LNCAP (cell line): ENCODE data around the gene DSTYK.

Experiments used
- TF ChIP-seq, protein P1 (sequence below): fragments of 450-650 bp; IDR thresholded peaks from 2 replicates; pipeline ENCODE4 v1.5.1; 2017; ENCODE audit warnings: mild to moderate bottlenecking

DSTYK gene

DNA sequence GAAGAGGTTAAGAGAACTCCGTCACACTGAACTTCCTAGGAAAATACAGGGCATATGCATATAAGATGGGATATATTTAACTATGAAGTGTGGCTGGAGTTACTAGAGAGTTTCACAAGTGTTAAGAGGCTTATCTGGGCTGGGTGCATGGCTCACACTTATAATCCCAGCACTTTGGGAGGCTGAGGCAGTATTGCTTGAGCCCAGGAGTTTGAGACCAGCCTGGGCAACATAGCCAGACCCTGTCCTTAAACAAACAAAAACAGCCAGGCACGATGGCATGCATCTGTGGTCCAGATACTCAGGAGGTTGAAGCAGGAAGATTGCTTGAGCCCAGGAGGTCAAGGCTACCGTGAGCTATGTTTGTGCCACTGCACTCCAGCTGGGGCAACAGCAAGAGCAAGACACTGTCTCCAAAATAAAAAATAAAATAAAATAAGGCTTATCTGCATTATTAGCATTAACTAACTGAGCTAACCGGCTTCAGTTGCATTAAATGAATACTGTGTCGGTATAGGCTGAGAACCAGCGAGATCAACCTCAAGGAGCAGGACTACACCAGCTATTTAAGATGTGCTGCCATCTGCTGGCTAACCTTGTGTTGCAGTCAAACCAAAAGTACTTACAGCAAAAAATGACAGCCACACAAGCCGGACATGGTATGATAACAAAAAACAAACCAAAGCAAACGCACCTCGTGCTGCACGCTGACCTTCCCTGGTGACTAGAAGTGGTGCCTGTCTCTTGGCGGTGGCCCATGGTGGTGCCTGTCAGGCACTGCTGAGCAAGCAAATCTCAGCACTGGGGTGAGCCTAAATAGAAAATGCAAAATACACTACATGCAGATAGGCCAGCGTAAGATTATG lies 70.0 kb downstream of the DSTYK start:
- TF ChIP-seq, protein P1, sequence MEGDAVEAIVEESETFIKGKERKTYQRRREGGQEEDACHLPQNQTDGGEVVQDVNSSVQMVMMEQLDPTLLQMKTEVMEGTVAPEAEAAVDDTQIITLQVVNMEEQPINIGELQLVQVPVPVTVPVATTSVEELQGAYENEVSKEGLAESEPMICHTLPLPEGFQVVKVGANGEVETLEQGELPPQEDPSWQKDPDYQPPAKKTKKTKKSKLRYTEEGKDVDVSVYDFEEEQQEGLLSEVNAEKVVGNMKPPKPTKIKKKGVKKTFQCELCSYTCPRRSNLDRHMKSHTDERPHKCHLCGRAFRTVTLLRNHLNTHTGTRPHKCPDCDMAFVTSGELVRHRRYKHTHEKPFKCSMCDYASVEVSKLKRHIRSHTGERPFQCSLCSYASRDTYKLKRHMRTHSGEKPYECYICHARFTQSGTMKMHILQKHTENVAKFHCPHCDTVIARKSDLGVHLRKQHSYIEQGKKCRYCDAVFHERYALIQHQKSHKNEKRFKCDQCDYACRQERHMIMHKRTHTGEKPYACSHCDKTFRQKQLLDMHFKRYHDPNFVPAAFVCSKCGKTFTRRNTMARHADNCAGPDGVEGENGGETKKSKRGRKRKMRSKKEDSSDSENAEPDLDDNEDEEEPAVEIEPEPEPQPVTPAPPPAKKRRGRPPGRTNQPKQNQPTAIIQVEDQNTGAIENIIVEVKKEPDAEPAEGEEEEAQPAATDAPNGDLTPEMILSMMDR: peak; percentile 98

DNA sequence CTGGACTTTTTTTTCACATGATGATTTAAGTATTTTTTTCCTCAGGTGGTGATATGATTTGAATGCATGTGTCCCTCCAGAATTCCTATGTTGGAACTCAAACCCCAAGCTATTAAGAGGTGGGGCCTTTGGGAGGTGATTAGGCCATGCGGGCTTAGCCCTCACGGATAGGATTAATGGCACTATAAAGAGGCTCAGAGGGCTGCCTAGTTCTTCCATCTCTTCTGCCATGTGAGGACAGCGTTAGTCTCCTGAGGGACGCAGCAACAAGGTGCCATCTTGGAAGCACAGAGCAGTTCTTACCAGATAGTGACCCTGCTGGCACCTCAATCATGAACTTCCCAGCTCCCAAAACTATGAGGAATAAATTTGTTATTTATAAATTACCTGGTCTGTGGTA lies 71.4 kb downstream of the DSTYK start:
- TF ChIP-seq, protein P1: no peak

DNA sequence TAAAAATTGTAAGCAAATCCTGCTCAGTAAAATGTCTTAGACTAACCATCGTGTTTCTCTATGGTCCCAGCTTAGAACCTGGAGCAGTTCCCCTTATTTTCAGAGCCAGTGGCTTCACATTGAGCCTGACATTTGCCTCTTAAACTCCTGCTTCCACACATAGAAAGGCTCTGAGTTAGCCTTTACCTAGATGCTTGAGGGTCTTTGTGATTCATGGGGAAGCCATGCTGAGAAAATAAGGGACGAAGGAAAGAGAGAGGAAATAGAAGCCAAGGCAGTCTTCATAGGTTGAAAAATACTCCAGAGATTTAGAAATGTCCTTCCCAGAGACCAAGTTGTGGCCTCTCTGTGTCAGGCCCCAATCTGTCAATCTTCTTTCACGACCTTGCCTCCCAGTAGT lies 73.6 kb downstream of the DSTYK start:
- TF ChIP-seq, protein P1: no peak

DNA sequence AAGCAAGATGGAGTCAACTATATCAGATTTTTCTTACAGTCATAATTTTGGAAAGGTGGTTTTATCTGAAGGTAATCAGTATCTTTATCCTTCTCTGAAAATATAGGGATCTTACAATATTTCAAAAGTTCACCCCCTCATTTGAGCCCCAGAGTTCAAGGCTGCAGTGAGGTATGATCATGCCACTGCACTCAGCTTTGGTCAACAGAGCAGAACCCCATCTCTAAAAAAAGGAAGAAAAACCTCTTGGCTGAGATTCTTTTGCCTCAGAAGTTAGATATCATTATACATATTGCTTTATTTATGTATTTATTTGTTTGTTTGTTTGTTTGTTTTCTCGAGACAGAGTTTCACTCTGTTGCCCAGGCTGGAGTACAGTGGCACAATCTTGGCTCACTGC lies 78.2 kb downstream of the DSTYK start:
- TF ChIP-seq, protein P1: no peak

DNA sequence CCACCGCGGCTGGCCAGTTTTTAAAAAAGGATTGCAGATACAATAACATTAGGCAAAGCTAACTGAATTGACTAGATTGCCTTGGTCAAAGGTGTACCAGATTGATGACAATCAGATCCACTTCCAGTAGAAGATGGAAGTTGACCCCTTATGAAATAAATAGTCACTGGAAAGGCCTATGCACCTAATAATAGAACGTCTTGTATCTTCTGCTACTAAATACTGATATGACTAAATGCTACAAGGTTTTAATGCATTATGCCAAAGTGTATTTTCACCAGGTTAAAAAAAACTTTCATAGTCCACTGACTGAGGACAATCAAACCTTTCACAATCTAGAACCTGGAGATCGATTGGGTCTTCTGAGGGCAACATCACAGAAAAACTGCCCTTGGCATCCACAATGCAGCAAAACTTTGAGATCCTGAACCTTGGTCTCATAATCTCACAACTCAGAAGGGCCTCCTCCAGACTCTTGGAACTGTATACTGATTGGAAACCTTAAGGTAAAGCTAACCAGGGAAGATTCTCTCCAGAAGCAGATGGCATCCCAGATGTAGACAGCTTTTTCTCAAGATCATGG lies 82.0 kb downstream of the DSTYK start:
- TF ChIP-seq, protein P1: no peak

DNA sequence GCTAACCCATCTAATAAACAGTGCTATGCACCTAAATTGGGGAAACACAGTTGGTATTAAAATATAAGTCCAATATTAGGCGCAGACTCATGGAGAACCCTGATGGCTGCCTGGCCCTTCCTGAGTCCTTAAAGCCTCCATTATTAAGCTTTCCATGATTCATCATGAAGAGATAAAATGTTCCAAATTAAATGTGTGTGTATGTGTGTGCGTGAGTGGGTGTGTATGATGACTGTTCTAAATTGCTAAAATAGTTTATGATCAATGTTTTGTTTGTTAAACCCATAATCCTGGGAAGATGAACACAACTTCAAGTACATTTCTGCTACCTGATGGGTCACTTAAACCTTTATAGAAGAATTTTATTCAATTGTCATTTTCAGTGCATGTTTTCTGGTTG lies 83.5 kb downstream of the DSTYK start:
- TF ChIP-seq, protein P1: no peak

DNA sequence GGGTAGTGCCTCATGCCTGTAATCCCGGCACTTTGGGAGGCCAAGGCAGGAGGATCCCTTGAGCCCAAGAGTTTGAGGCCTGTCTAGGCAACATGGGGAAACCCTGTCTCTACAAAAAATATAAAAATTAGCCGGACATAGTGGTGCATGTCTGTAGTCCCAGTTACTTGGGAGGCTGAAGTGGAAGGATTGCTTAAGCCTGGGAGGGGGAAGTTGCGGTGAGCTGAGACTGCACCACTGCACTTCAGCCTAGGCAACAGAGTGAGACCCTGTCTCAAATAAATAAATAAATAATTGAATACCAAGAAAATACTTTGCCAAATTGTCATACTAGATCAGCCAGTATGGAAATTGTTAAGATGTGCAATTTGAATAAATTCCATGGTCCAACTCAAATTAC lies 83.9 kb downstream of the DSTYK start:
- TF ChIP-seq, protein P1: no peak
